Astrocyte (in vitro differentiated cells and primary cell): ENCODE data around the gene KIAA1614. TPM values are rescaled to one million over a fixed set of nuclear protein-coding genes. Genes with fewer than 3 reads are reported as not detected.
A peak's percentile ranks its signal among the peaks of the same experiment; 100 is the strongest.

Source experiments
- DNase-seq: peaks from one replicate; pipeline ENCODE4 v3.0.0-alpha.2; 2010; ENCODE audit warnings: low read depth
- FAIRE-seq: peaks from 2 replicates; lab custom pipeline; 2011; peaks lifted over from hg19 to GRCh38; lab: Jason Lieb, UNC
- H2AFZ ChIP-seq: 2 replicates; pipeline ENCODE4 v1.6.0; 2012; ENCODE audit warnings: low read depth, low read length, inconsistent platforms
- H3K27ac ChIP-seq: 2 replicates; pipeline ENCODE4 v1.5.1; 2011; ENCODE audit warnings: low read depth, low read length, inconsistent platforms
- H3K27me3 ChIP-seq: 2 replicates; pipeline ENCODE4 v1.6.0; 2011; ENCODE audit warnings: low read length, inconsistent platforms; ENCODE audit not compliant: insufficient read depth
- H3K36me3 ChIP-seq: 2 replicates; pipeline ENCODE4 v1.5.1; 2011; ENCODE audit warnings: low read length, inconsistent platforms; ENCODE audit not compliant: insufficient read depth
- H3K4me1 ChIP-seq: 2 replicates; pipeline ENCODE4 v1.5.1; 2011; ENCODE audit warnings: low read length, inconsistent platforms; ENCODE audit not compliant: insufficient read depth
- H3K4me2 ChIP-seq: 2 replicates; pipeline ENCODE4 v1.6.0; 2012; ENCODE audit warnings: low read length, inconsistent platforms
- H3K4me3 ChIP-seq: 2 replicates; pipeline ENCODE4 v1.5.1; 2011; ENCODE audit warnings: low read depth, mild to moderate bottlenecking, low read length, inconsistent platforms; ENCODE audit not compliant: insufficient read depth
- H3K79me2 ChIP-seq: 2 replicates; pipeline ENCODE4 v1.6.0; 2012; ENCODE audit warnings: mild to moderate bottlenecking, low read length, inconsistent platforms; ENCODE audit not compliant: insufficient read depth
- H3K9ac ChIP-seq: 2 replicates; pipeline ENCODE4 v1.6.0; 2012; ENCODE audit warnings: mild to moderate bottlenecking, low read length, inconsistent platforms
- H3K9me3 ChIP-seq: 2 replicates; pipeline ENCODE4 v1.5.1; 2012; ENCODE audit warnings: low read depth, mild to moderate bottlenecking, low read length, inconsistent platforms; ENCODE audit not compliant: insufficient read depth
- H4K20me1 ChIP-seq: 2 replicates; pipeline ENCODE4 v1.6.0; 2012; ENCODE audit warnings: low read length, inconsistent platforms; ENCODE audit not compliant: insufficient read depth
- H3K27ac Mint-ChIP-seq: one replicate; pipeline ENCODE4 v1.8.0; 2021; ENCODE audit warnings: mild to moderate bottlenecking, mixed read lengths; ENCODE audit not compliant: unreplicated experiment
- H3K27me3 Mint-ChIP-seq: one replicate; pipeline ENCODE4 v1.8.0; 2021; ENCODE audit warnings: low read depth, mixed read lengths; ENCODE audit not compliant: unreplicated experiment
- H3K36me3 Mint-ChIP-seq: one replicate; pipeline ENCODE4 v1.8.0; 2021; ENCODE audit warnings: low read depth, mixed read lengths; ENCODE audit not compliant: unreplicated experiment
- H3K4me1 Mint-ChIP-seq: one replicate; pipeline ENCODE4 v1.8.0; 2021; ENCODE audit warnings: low read depth, mixed read lengths; ENCODE audit not compliant: unreplicated experiment
- H3K4me3 Mint-ChIP-seq: one replicate; pipeline ENCODE4 v1.8.0; 2021; ENCODE audit warnings: mild to moderate bottlenecking, moderate library complexity, mixed read lengths; ENCODE audit not compliant: unreplicated experiment
- H3K9me3 Mint-ChIP-seq: one replicate; pipeline ENCODE4 v1.8.0; 2021; ENCODE audit warnings: mild to moderate bottlenecking, mixed read lengths; ENCODE audit not compliant: unreplicated experiment
- CTCF ChIP-seq: IDR thresholded peaks from 2 replicates; pipeline ENCODE4 v1.5.1; 2011; ENCODE audit warnings: low read depth, mild to moderate bottlenecking, inconsistent platforms, low read length, moderate library complexity; ENCODE audit not compliant: insufficient read depth
- EZH2 ChIP-seq: IDR thresholded peaks from 2 replicates; pipeline ENCODE4 v1.6.1; 2012; ENCODE audit warnings: mild to moderate bottlenecking, low read length, inconsistent platforms; ENCODE audit not compliant: insufficient read depth
- total RNA-seq: library from RNA; stranded (reverse); gene quantifications from 2 replicates; pipeline ENCODE4 v1.2.1, GENCODE V29; 2021

KIAA1614 gene
- total RNA-seq, 1 donor from 2014 or later, result 0.84 TPM

- Histone ChIP-seq H3K9me3 (no peaks in the 10 kb centered on the region), H3K4me2 (no peak overlapping the region), H3K27ac (no peak overlapping the region), H3K27me3 (no peaks in the 10 kb centered on the region), H2AFZ (no peak overlapping the region), H3K4me3 (no peak overlapping the region), H3K9ac (no peak overlapping the region), H3K36me3 (no peaks in the 10 kb centered on the region), H3K4me1 (no peaks in the 10 kb centered on the region), H3K79me2 (no peaks in the 10 kb centered on the region), H4K20me1 (no peaks in the 10 kb centered on the region)
- TF ChIP-seq CTCF (no peak), EZH2 (no peak)
- Mint-ChIP-seq H3K27me3 (peaks cover 28% of the 10 kb centered on the region), H3K4me3 (no peak overlapping the region), H3K27ac (no peak overlapping the region), H3K36me3 (peaks cover 10% of the 10 kb centered on the region), H3K4me1 (no peaks in the 10 kb centered on the region), H3K9me3 (peaks cover 1% of the 10 kb centered on the region)
- DNase-seq, result no peak
- FAIRE-seq, result no peak
These were observed 22.8 kb downstream of the KIAA1614 start for GRCh38 chr1:180935326-180936109.

GRCh38 chr1:180936110-180937011 lies 23.7 kb downstream of the KIAA1614 start:
- H3K9ac ChIP-seq, result no peak overlapping the region
- H3K27me3 Mint-ChIP-seq, result peaks cover 23% of the 10 kb centered on the region
- peaks cover 10% of the 10 kb centered on the region for H3K36me3 Mint-ChIP-seq
- no peaks in the 10 kb centered on the region for H3K4me1 ChIP-seq
- no peaks in the 10 kb centered on the region for H3K79me2 ChIP-seq
- no peaks in the 10 kb centered on the region for H3K27me3 ChIP-seq
- no peak for FAIRE-seq
- peaks cover 3% of the 10 kb centered on the region for H3K9me3 Mint-ChIP-seq
- no peak for DNase-seq
- H3K27ac Mint-ChIP-seq, result peak overlapping the region; percentile 41
- no peak overlapping the region for H2AFZ ChIP-seq
- H3K4me3 Mint-ChIP-seq, result no peak overlapping the region
- H4K20me1 ChIP-seq, result no peaks in the 10 kb centered on the region
- no peaks in the 10 kb centered on the region for H3K4me1 Mint-ChIP-seq
- no peak overlapping the region for H3K4me2 ChIP-seq
- no peaks in the 10 kb centered on the region for H3K9me3 ChIP-seq
- H3K4me3 ChIP-seq, result no peak overlapping the region
- H3K36me3 ChIP-seq, result no peaks in the 10 kb centered on the region
- no peak for TF ChIP-seq EZH2
- no peak for TF ChIP-seq CTCF
- H3K27ac ChIP-seq, result no peak overlapping the region
